NCI-H82 treated with DMSO at 0.1 percent for 48 hours (cell line): ENCODE measurements around the gene ODAD2.

Experiments
- DNase-seq: peaks from one replicate; lab custom pipeline; 2025; ENCODE audit not compliant: unreplicated experiment; lab: John Stamatoyannopoulos, UW

The ODAD2 gene

GRCh38 chr10:27857616-27858015 lies 141.3 kb downstream of the ODAD2 start:
- no peak for DNase-seq

DNA sequence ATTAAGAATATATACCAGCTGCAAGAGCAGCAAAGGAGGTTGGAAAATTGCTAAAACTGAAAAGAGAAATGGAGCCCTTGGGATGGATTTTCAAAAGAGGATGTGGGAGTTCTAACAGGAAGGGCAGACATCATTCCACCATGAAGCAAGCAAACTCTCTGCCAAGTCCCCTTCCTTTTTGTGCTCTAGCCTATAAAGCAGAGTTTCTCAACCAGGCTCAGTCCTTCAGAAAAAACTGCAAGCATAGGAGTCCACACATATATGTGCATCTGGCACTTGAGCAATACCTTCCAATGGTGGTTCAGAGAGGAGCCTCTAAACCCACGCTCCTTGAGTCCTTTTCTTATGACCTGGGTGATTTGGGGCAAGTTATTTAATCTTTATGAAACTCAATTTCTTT lies 154.7 kb downstream of the ODAD2 start:
- DNase-seq = no peak

DNA sequence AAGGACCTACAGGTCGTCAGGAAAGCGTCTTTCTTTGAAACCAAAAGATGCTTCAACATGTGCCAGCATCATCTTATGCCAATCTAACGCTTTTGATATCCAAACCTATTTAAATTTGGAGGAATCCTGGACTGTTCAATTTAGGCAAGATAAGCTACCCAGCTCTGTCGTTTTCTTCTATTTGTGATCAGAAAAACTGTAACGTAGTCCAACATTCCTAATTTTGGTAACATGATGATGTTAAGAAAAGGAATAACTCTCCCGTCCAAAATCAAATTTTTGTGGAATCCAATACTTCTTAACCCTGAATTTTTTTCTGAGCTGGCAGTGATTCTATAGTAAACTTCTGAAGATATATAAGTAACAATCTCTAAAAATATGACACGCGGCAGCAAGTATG lies 160.0 kb downstream of the ODAD2 start:
- no peak for DNase-seq

GRCh38 chr10:27838361-27838760 lies 160.5 kb downstream of the ODAD2 start:
- no peak for DNase-seq

GRCh38 chr10:27834476-27834875 lies 164.4 kb downstream of the ODAD2 start:
- no peak for DNase-seq

GRCh38 chr10:27833792-27834191 lies 165.1 kb downstream of the ODAD2 start:
- DNase-seq = no peak

DNA sequence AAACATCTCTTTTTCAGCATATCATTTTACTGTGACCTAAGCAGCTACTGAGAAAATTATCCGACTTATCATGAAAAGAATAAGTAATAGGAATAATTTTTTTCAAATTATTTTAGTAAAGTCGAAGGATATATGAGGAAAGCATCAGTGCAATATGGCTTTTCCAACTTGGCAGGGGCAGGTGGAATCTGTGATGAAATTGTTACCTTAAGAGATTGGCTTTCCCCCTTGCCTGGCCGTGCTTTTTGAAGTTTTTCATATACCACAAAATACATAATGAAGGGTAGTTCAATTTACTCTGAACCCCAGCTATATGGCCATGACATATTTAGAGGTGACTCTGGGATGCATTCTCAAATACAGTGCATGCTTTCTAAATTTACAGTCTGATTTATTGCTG lies 166.1 kb downstream of the ODAD2 start:
- DNase-seq = no peak

DNA sequence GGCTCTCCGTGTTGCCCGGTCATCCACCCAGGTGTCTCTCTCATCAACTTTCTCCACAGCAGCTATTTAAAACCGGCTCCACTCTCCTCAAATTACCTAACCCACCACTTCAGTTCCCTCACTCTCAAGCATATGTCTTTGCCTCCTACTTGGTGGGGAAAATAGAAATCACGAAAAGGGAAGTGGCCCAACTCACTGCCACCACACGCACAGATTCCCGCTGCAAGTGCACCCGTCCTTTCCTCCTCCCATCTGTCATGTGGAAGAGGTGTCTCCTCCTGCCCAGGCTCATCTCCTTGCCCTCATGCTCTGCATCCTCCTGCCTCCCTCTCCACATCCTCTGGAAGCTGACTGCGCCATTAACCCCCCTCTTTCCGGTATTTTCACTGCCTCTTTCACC lies 172.5 kb downstream of the ODAD2 start:
- no peak for DNase-seq

GRCh38 chr10:27822301-27822700 lies 176.6 kb downstream of the ODAD2 start:
- DNase-seq = no peak

GRCh38 chr10:27820637-27821036 lies 178.2 kb downstream of the ODAD2 start:
- no peak for DNase-seq

DNA sequence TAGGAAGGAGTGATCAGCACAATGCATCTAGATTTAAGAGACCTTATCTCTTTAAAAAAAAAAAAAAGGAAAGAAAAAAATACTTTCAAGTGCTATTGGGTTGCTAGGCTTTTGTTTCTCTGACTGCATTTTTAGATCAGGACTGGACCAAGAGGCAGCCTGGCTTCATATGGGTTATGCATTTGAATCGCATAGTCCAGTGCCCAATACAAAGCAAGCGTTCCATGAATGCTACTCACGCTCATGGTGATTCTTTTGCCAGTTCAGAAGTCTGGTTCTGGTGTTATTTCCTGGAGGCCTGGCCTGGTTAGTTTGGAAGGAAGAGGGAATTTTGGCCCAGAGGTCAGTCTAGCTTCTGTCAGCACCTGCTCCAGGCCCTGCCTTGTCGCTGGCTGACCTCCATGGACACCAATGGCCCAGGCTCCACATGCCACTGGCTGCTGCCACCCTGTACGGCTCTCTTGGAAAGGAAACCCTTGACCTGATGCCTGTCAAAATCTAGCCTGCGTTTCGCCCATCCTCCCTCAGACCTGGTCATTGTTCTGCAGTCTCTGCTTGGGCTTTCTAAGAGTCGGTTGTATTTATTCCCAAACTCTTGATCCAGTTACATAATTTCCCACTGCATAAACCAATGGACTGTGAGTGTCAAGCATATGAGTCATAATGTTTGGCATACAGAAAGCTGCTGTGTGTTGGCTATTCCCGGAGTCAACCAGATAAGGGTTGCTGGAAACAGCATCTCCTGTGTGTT lies 178.9 kb downstream of the ODAD2 start:
- DNase-seq = no peak

DNA sequence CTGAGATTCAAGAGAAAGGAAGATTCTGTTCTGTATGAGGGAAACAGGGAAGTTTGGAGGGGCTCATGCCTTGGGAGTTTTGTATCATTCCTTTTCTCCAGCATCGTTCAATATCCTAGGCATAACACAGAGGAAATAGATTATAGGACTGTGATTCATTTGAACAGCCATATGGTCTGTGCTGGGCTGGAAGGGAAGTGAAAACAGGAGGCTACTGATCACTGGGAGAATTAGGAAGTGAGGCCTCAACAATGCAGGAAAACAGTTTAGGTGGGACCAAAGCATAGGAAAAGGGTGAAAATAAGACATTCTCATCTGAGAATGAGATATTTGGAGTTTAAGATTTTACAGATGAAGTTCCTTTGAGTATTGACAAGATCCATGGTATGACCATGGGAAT lies 182.6 kb downstream of the ODAD2 start:
- DNase-seq = no peak

GRCh38 chr10:27815846-27816245 lies 183.0 kb downstream of the ODAD2 start:
- DNase-seq = no peak

GRCh38 chr10:27815261-27815660 lies 183.6 kb downstream of the ODAD2 start:
- DNase-seq = no peak

DNA sequence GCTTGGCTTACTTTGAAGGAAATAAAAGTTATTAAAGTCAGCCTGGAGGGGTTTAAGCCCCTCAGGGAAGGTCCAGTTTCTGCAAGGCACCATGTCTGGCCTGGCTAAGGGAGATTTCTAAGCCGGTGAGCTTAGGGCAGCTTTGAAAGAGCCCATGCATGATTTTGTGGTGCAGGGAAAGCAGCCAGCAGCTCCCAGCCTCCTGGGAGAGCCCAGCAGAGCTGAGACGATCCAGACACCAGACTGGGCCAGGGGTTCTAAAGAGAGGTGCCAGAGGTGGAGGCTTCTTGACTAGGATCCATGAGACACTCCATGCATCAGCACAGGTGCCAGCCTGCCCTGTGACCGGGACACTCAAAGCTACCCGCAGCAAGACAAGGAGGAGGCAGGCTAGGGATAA lies 193.7 kb downstream of the ODAD2 start:
- no peak for DNase-seq

DNA sequence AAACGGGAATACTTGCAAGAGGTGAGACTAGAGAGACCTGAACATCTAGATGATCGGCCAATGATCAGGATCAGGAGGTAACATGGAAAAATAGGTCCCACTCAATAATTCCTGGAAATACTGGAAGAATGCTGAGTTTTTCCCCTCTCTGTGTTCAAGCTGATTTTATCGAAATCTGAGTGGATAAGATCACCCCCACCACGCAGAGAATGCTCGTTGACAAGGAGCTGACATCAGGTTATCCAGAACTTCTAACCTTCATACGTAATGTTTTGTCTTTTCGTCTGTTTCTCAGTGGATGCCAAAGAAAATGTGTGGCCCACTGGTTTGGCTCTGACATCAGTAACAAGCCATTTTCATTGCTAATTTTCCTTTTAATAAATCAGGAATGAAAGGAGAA lies 194.7 kb downstream of the ODAD2 start:
- DNase-seq = no peak

- DNase-seq = no peak
Measured at GRCh38 chr10:27801171-27801785, 197.6 kb downstream of the ODAD2 start.

GRCh38 chr10:27799046-27799445 lies 199.8 kb downstream of the ODAD2 start:
- no peak for DNase-seq

- DNase-seq = no peak
Measured at GRCh38 chr10:27794157-27794556, 204.7 kb downstream of the ODAD2 start.

DNA sequence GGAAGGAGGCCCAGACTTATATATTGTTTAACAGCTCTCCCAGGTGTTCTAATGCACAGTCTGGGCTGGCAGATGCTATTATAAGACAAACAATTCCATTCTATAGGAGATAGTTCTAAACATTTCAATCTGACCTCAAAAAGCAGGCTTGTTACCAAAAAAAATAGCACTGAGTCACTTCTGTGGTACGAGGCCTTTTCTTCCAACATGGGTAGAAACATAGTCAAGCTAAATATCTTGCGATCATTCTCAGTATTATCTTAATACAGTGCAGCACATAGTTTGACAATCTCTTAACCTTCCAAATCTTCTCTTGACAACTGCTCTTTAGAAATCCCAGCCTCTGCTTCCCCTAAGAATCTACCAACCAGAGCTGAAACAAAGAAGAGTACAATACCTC lies 206.7 kb downstream of the ODAD2 start:
- no peak for DNase-seq

- DNase-seq = no peak
Measured at GRCh38 chr10:27784272-27784671, 214.6 kb downstream of the ODAD2 start.

DNA sequence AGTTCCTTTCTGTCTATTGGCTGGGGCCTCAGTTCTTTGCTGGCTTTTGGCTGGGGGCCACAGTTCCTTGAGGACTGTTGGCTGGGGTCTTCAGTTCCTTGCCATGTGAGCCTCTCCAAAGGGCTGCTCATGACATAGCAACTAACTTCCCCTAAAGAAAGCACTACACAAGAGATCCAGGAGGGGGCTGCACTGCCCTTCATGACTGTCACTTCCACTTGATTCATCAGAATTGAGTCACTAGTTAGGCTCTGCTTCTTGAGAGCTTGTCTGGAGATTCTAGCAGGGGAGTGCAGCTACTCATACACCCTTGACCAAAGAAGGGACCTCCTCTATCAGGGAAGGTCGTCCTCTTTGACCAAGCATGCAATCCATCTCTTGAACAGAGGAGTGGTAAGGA lies 215.2 kb downstream of the ODAD2 start:
- no peak for DNase-seq

GRCh38 chr10:27779462-27780015 lies 219.3 kb downstream of the ODAD2 start:
- no peak for DNase-seq
